HCT116 (cell line): ENCODE measurements around the gene TSPAN31.

Experiments used
- SP1 ChIP-seq: IDR thresholded peaks from 2 replicates; pipeline ENCODE4 v1.6.1; 2012; ENCODE audit warnings: low read depth
- ZFX ChIP-seq: fragments of 450-650 bp; IDR thresholded peaks from 2 replicates; pipeline ENCODE4 v1.6.1; 2017

DNA sequence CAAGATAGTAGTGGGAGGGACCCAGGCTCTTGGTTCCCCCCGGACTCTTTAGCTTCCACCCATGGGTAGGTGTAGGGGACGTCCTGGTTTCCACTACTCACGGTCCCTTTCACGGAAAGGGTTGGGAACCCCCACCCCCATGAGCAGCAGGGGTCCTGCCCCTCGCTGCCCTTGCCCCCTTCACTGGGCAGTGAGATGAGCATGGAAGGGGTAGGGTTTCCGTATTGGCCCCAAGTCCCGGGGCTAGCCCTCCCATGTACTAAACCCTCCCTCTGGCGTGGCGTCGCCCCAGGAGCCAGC, 19.0 kb upstream of the TSPAN31 start:
- TF ChIP-seq SP1 = no peak
- TF ChIP-seq ZFX = no peak
